K562 (cell line): ENCODE data around the gene C1QL2. TPM values are rescaled to one million over a fixed set of nuclear protein-coding genes. Genes with fewer than 3 reads are reported as not detected.

Experiments
- ATAC-seq: fragments of 200-7000 bp; cut with Tn5 transposase; 3 replicates; pipeline ENCODE4 v1.9.1; 2020; ENCODE audit warnings: moderate library complexity
- BruUV-seq: library from RNA; stranded (reverse); fragments of 400-500 nt; replicated peaks from 2 replicates; lab custom pipeline; 2021; lab: Mats Ljungman, UMichigan
- CTCF ChIA-PET: fragments of 300-600 bp; formaldehyde crosslinking; extraction: SDS; loops from one replicate; lab custom pipeline; 2021; ENCODE audit warnings: low intra/inter-chr PET ratio; lab: Yijun Ruan, JAX
- POLR2A ChIA-PET: fragments of 300-600, 350-650 bp; sonication (Branson Sonifier 250); formaldehyde crosslinking; extraction: SDS; loops from one replicate; lab custom pipeline; 2021; ENCODE audit warnings: antibody characterized with exemption, inconsistent platforms; lab: Yijun Ruan, JAX
- DNase-seq, 4 experiments: peaks; one replicate each; pipeline versions ENCODE4 v3.0.0 to v3.0.0-alpha.2; 2011 to 2018; ENCODE audit warnings: low spot score in 3 of 4, mixed read lengths in 3 of 4; ENCODE audit errors: extremely low read depth in 1 of 4
- FAIRE-seq: peaks from 2 replicates; lab custom pipeline; 2011; peaks lifted over from hg19 to GRCh38; lab: Jason Lieb, UNC
- H2AFZ ChIP-seq: 2 replicates; pipeline ENCODE4 v1.6.0; 2011; ENCODE audit warnings: low read depth, low read length, control low read depth, inconsistent platforms
- H3K27ac ChIP-seq: fragments of 200-600 bp; 3 replicates; pipeline ENCODE4 v1.8.0; 2011; ENCODE audit warnings: low read depth, mild to moderate bottlenecking, control low read depth, inconsistent platforms, low read length, moderate library complexity, mixed read lengths; ENCODE audit errors: extremely low read depth
- H3K27me3 ChIP-seq, 2 experiments: fragments of 300-600 bp in 1 of 2; 2 replicates in 1 of 2; 3 replicates in 1 of 2; pipeline versions ENCODE4 v1.6.0 to v1.8.0; 2011; ENCODE audit warnings: inconsistent platforms in 2 of 2, low read length in 2 of 2, mild to moderate bottlenecking in 1 of 2, mixed read lengths in 1 of 2, moderate library complexity in 1 of 2; ENCODE audit not compliant: control insufficient read depth in 2 of 2, insufficient read depth in 2 of 2
- H3K36me3 ChIP-seq: fragments of 300-600 bp; 3 replicates; pipeline ENCODE4 v1.8.0; 2011; ENCODE audit warnings: mild to moderate bottlenecking, low read length, inconsistent platforms; ENCODE audit not compliant: control insufficient read depth, insufficient read depth
- H3K4me1 ChIP-seq, 2 experiments: fragments of 200-600 bp in 1 of 2; replicated peaks in 1 of 2; 2 replicates in 1 of 2; 3 replicates in 1 of 2; pipeline versions ENCODE4 v1.5.1 to v1.8.0; 2011; ENCODE audit warnings: inconsistent platforms in 2 of 2, low read length in 2 of 2, mild to moderate bottlenecking in 1 of 2, mixed read lengths in 1 of 2, moderate library complexity in 1 of 2; ENCODE audit not compliant: control insufficient read depth in 2 of 2, insufficient read depth in 2 of 2
- H3K4me2 ChIP-seq: 2 replicates; pipeline ENCODE4 v1.6.1; 2011; ENCODE audit warnings: low read length, control low read depth, inconsistent platforms, mixed read lengths; ENCODE audit not compliant: insufficient read depth
- H3K4me3 ChIP-seq: fragments of 200-600 bp; sonication (generic), shearing (Covaris generic); 2 replicates; pipeline ENCODE4 v1.5.1; 2016; ENCODE audit warnings: control low read depth, inconsistent platforms
- H3K79me2 ChIP-seq: fragments of 200-600 bp; 3 replicates; pipeline ENCODE4 v1.8.0; 2011; ENCODE audit warnings: low read length, inconsistent platforms; ENCODE audit not compliant: control insufficient read depth, insufficient read depth
- H3K9ac ChIP-seq, 2 experiments: 2 replicates each; pipeline versions ENCODE4 v1.6.0 to v1.6.1; 2011; ENCODE audit warnings: low read depth in 2 of 2, low read length in 2 of 2, control low read depth in 1 of 2, inconsistent platforms in 1 of 2, mild to moderate bottlenecking in 1 of 2, mixed read lengths in 1 of 2; ENCODE audit not compliant: insufficient read depth in 1 of 2
- H3K9me1 ChIP-seq: one replicate; pipeline ENCODE4 v1.6.0; 2011; ENCODE audit warnings: inconsistent platforms, mild to moderate bottlenecking, low read length, moderate library complexity; ENCODE audit not compliant: control insufficient read depth, insufficient read depth
- H3K9me3 ChIP-seq: replicated peaks from 2 replicates; pipeline ENCODE4 v1.5.1; 2011; ENCODE audit warnings: low read depth, low read length, inconsistent platforms; ENCODE audit not compliant: control insufficient read depth, insufficient read depth
- H4K20me1 ChIP-seq: replicated peaks from 2 replicates; pipeline ENCODE4 v1.6.1; 2011; ENCODE audit warnings: low read length, inconsistent platforms, mixed read lengths; ENCODE audit not compliant: control insufficient read depth, insufficient read depth
- ATF1 ChIP-seq, 2 experiments: fragments of 450-650 bp in 1 of 2; IDR thresholded peaks; 2 replicates each; pipeline ENCODE4 v1.6.1; 2016; ENCODE audit warnings: missing compliant biosample characterization in 1 of 2, missing genetic modification characterization in 1 of 2
- CAMTA2 ChIP-seq: fragments of 250-450 bp; sonication (Bioruptor Pico); conservative IDR thresholded peaks from 2 replicates; pipeline ENCODE4 v1.5.1; 2022
- MCM2 ChIP-seq: fragments of 450-650 bp; IDR thresholded peaks from 2 replicates; pipeline ENCODE4 v1.6.1; 2017; ENCODE audit warnings: low read depth, mild to moderate bottlenecking
- RNF219 ChIP-seq: fragments of 250-450 bp; sonication (Bioruptor Pico); IDR thresholded peaks from 2 replicates; pipeline ENCODE4 v1.5.0; 2022; ENCODE audit warnings: mild to moderate bottlenecking
- TARDBP ChIP-seq: fragments of 450-650 bp; IDR thresholded peaks from 2 replicates; pipeline ENCODE4 v1.6.1; 2016
- ZFP30 ChIP-seq: fragments of 250-450 bp; sonication (Bioruptor Pico); IDR thresholded peaks from 2 replicates; pipeline ENCODE4 v1.8.0; 2022; ENCODE audit warnings: moderate library complexity, mild to moderate bottlenecking, inconsistent platforms, borderline replicate concordance
- ZNF165 ChIP-seq: fragments of 250-450 bp; sonication (Bioruptor Pico); IDR thresholded peaks from 2 replicates; pipeline ENCODE4 v1.4.0; 2020; ENCODE audit warnings: borderline replicate concordance
- ZNF511 ChIP-seq: sonication (generic); formaldehyde crosslinking; IDR thresholded peaks from 2 replicates; pipeline ENCODE4 v1.8.0; 2022; ENCODE audit warnings: mild to moderate bottlenecking, missing genetic modification reagents
- WGBS: fragments of 100-300 bp; shearing (Covaris generic); methylation state at CpG from one replicate; pipeline ENCODE4 v1.1.6; 2016; ENCODE audit warnings: low coverage, mixed read lengths; ENCODE audit not compliant: insufficient coverage; ENCODE audit errors: missing lambda C conversion rate; 5-methylcytosine and 5-hydroxymethylcytosine counted together
- in situ Hi-C: fragments of 300-500 bp; cut with MboI; formaldehyde crosslinking; loops from 4 replicates; pipeline ENCODE4 v1.15.0; 2018; ENCODE audit warnings: inconsistent platforms, mixed read lengths
- intact Hi-C: fragments of 100-400 bp; cut with micrococcal nuclease; formaldehyde crosslinking; loops from 2 replicates; pipeline ENCODE4 v1.14.2; 2022
- polyA plus RNA-seq, 8 experiments: library from polyadenylated mRNA; depleted of rRNA in 4 of 8; stranded (reverse) in 5 of 8; unstranded in 3 of 8; fragments of >200 nt; fragmentation: Nextera tagmentation in 2 of 8; fragmentation: Illumina TruSeq in 1 of 8; extraction: Ambion mirVana in 2 of 8; extraction: Trizol in 1 of 8; gene quantifications; 2 replicates each; pipeline versions ENCODE4 v1.2.1 to v1.2.3, GENCODE V29; 2011 to 2014; ENCODE audit warnings: inconsistent platforms in 1 of 8, missing spikeins in 1 of 8
- total RNA-seq, 7 experiments: library from RNA; depleted of rRNA in 6 of 7; stranded (reverse); fragments of >200 nt in 6 of 7; fragmentation: Illumina TruSeq in 2 of 7; extraction: Trizol in 2 of 7; gene quantifications; 2 replicates each; pipeline versions ENCODE4 v1.2.1 to v1.2.3, GENCODE V29; 2011 to 2021; ENCODE audit warnings: low replicate concordance in 1 of 7

Gene C1QL2
- total and polyA plus RNA-seq, 9 of the 15 experiments (the other 6 are each of a cell fraction or from before 2014, with no cell fraction given): not detected

GRCh38 chr2:119181791-119182445, 23.4 kb upstream of the C1QL2 start:
- ChIA-PET CTCF (no interaction called here), POLR2A (interaction anchor here (1.7 kb wide), 1 partner anchor 10 kb away, joined by 4 read pairs; no protein-coding TSS in a partner anchor)
- Histone ChIP-seq H3K4me1 (peaks cover 0 to 4% of the 10 kb centered on the region in 2 experiments; a peak in 2 of 5 replicates), H3K4me3 (no peak overlapping the region), H3K79me2 (no peaks in the 10 kb centered on the region), H3K27ac (no peak overlapping the region), H2AFZ (no peak overlapping the region), H3K9me1 (no peaks in the 10 kb centered on the region), H3K9ac (no peak overlapping the region; a peak in 1 of 4 replicates), H3K9me3 (no peaks in the 10 kb centered on the region), H3K4me2 (no peak overlapping the region), H3K27me3 (peaks cover 0 to 11% of the 10 kb centered on the region in 2 experiments; a peak in 3 of 5 replicates), H4K20me1 (no peaks in the 10 kb centered on the region), H3K36me3 (no peaks in the 10 kb centered on the region)
- no TSS peak for BruUV-seq
- TF ChIP-seq ZNF165 (CRISPR knock-in tag) (no peak), ATF1 (CRISPR knock-in tag; IDR thresholded peaks at IDR 0.05) (no peak), ATF1 (tag; IDR thresholded peaks at IDR 0.05) (no peak), TARDBP (no peak), MCM2 (no peak), RNF219 (CRISPR knock-in tag) (no peak), ZNF511 (CRISPR knock-in tag) (no peak), CAMTA2 (CRISPR knock-in tag) (no peak), ZFP30 (CRISPR knock-in tag) (no peak)
- FAIRE-seq: no peak
- in situ Hi-C loops (no loop called here), intact Hi-C loops (no loop called here)
- ATAC-seq: no peak; the same call in 2 of the 3 replicates
- 18% methylated on average over 12 of the region's 13 CpGs for WGBS
- DNase-seq: no peak
